ENCODE results near the gene GJA4. TPM values are rescaled to one million over a fixed set of nuclear protein-coding genes. Genes with fewer than 3 reads are reported as not detected.
"Not testable (repeated sequence)": the region's sequence is repeated elsewhere in the genome, so short reads cannot be mapped to it uniquely, and the experiment has no call there.

Gene GJA4
- total RNA-seq, 1 experiment from 2014 or later: not detected

DNA sequence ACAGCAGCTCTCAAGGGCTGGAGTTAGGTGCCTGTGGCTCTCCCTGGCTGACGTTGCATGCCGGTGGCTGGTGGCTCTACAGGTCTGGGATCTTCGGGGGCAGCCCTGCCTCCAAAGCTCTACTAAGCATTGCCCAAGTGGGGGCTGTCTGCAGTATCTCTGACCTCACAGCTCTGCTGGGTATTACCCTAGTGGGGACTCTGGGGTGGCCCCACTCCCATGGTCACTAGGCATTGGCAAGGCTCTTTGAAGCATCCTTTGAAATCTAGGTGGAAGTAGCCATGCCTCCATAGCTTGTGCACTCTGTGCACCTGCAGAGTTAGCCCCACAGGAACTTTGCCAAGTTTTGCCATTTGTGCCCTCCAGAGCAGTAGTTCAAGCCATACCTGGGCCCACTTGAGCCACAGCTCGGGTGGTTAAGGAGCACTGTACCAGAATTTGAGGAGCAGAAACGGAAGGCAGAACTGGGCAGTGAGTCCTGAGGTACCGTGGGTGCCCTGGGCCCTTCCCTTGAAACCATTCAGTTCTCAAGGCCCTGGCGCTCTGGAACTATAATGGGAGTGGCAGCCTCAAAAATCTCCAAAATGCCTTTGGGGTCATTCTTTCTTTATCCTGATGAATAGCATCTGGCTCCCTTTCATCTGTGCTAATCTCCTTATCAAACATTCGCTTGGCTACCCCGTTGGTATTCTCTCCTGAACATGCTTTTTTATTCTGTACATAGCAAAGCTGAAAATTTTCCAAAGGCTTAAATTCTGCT is 15.4 kb downstream of the GJA4 start:
- DNase-seq: peak in 1 of 2 experiments; percentile 24
- no peak overlapping the region for H3K4me3 ChIP-seq
- no peak overlapping the region for H3K4me2 ChIP-seq
- no peak overlapping the region for H2AFZ ChIP-seq
- POLR2A ChIA-PET (ENCODE audit: unreplicated experiment): no interaction called here
- H3K79me2 ChIP-seq (ENCODE audit: low read depth): no peaks in the 10 kb centered on the region
- H3K4me1 ChIP-seq (replicated peaks; ENCODE audit: insufficient read depth): no peaks in the 10 kb centered on the region
- H4K20me1 ChIP-seq (ENCODE audit: insufficient read depth): no peaks in the 10 kb centered on the region
- no peaks in the 10 kb centered on the region for H3K36me3 ChIP-seq (ENCODE audit: low read depth)
- H3K27ac ChIP-seq: no peak overlapping the region
- no TSS peak for BruUV-seq (replicated peaks)
- no peaks in the 10 kb centered on the region for H3K27me3 ChIP-seq (ENCODE audit: insufficient read depth, low read depth)
- no peaks in the 10 kb centered on the region for H3K9me3 ChIP-seq (ENCODE audit: insufficient read depth, low read depth)
- TF ChIP-seq EZH2 (IDR thresholded peaks at IDR 0.05; ENCODE audit: low read depth): no peak
- TF ChIP-seq, protein P1, sequence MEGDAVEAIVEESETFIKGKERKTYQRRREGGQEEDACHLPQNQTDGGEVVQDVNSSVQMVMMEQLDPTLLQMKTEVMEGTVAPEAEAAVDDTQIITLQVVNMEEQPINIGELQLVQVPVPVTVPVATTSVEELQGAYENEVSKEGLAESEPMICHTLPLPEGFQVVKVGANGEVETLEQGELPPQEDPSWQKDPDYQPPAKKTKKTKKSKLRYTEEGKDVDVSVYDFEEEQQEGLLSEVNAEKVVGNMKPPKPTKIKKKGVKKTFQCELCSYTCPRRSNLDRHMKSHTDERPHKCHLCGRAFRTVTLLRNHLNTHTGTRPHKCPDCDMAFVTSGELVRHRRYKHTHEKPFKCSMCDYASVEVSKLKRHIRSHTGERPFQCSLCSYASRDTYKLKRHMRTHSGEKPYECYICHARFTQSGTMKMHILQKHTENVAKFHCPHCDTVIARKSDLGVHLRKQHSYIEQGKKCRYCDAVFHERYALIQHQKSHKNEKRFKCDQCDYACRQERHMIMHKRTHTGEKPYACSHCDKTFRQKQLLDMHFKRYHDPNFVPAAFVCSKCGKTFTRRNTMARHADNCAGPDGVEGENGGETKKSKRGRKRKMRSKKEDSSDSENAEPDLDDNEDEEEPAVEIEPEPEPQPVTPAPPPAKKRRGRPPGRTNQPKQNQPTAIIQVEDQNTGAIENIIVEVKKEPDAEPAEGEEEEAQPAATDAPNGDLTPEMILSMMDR (conservative IDR thresholded peaks at IDR 0.05): no peak
- CTCF ChIA-PET: interaction anchor here (0.7 kb wide), 1 partner anchor 116 kb away, joined by 3 read pairs; no protein-coding TSS in a partner anchor
- no peaks in the 10 kb centered on the region for H3K9me2 ChIP-seq (ENCODE audit: insufficient read depth)
- H3F3A ChIP-seq (ENCODE audit: insufficient read depth, low read depth): no peaks in the 10 kb centered on the region
- intact Hi-C loops (cut with micrococcal nuclease; ENCODE audit: unreplicated experiment): loop anchor here (5.0 kb wide), 1 partner anchor 44 kb away; no protein-coding TSS in a partner anchor

DNA sequence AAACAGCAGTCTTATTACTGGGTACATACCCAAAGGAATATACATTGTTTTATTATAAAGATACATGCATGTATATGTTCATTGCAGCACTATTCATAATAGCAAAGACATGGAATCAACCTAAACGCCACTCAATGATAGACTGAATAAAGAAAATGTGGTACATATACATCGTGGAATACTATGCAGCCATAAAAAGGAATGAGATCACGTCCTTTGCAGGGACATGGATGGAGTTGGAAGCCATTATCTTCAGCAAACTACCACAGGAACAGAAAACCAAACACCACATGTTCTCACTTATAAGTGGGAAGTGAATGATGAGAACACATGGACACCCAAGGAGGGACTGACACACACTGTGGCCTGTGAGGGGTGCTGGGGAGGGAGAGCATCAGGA is 18.0 kb downstream of the GJA4 start:
- H3K9me3 ChIP-seq (ENCODE audit: insufficient read depth, low read depth); BruUV-seq (replicated peaks); H3K79me2 ChIP-seq (ENCODE audit: low read depth); DNase-seq; H3K4me1 ChIP-seq (replicated peaks; ENCODE audit: insufficient read depth); H4K20me1 ChIP-seq (ENCODE audit: insufficient read depth); H2AFZ ChIP-seq; POLR2A ChIA-PET (ENCODE audit: unreplicated experiment); H3K9me2 ChIP-seq (ENCODE audit: insufficient read depth); H3F3A ChIP-seq (ENCODE audit: insufficient read depth, low read depth); CTCF ChIA-PET; H3K27me3 ChIP-seq (ENCODE audit: insufficient read depth, low read depth); H3K4me3 ChIP-seq; intact Hi-C loops (cut with micrococcal nuclease; ENCODE audit: unreplicated experiment); H3K4me2 ChIP-seq; H3K36me3 ChIP-seq (ENCODE audit: low read depth); H3K27ac ChIP-seq: not testable (repeated sequence)

DNA sequence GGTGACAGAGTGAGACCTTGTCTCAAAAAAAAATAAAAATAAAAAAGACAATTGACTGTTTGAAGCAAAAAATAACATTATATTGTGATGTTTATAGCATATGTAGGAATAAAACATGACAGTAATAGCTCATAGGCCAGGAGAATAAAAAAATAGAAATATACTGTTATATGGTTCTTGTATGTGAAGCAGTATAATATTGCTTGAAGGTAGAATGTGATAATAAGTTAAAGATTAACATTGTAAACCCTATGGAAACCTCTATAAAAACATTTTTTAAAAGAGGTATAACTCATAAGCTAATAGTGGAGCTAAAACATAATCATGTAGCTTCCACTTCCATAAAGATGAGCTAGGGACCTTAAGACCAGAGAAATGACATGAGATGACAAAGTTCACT is 23.5 kb downstream of the GJA4 start:
- H3K27me3 ChIP-seq (ENCODE audit: insufficient read depth, low read depth): no peaks in the 10 kb centered on the region
- TF ChIP-seq EZH2 (IDR thresholded peaks at IDR 0.05; ENCODE audit: low read depth): no peak
- TF ChIP-seq, protein P1 (conservative IDR thresholded peaks at IDR 0.05): no peak

More for the DNA sequence above, 23.5 kb downstream of the GJA4 start:
- H3K9me3 ChIP-seq (ENCODE audit: insufficient read depth, low read depth): no peaks in the 10 kb centered on the region
- no peaks in the 10 kb centered on the region for H3K79me2 ChIP-seq (ENCODE audit: low read depth)
- no peaks in the 10 kb centered on the region for H4K20me1 ChIP-seq (ENCODE audit: insufficient read depth)
- H3K4me1 ChIP-seq (replicated peaks; ENCODE audit: insufficient read depth): no peaks in the 10 kb centered on the region
- ChIA-PET POLR2A (ENCODE audit: unreplicated experiment) (no interaction called here), CTCF (no interaction called here)
- no peak overlapping the region for H3K27ac ChIP-seq
- H3K4me2 ChIP-seq: no peak overlapping the region
- intact Hi-C loops (cut with micrococcal nuclease; ENCODE audit: unreplicated experiment): no loop called here
- H2AFZ ChIP-seq: no peak overlapping the region
- no peaks in the 10 kb centered on the region for H3K9me2 ChIP-seq (ENCODE audit: insufficient read depth)
- no TSS peak for BruUV-seq (replicated peaks)
- DNase-seq: no peak
- no peaks in the 10 kb centered on the region for H3K36me3 ChIP-seq (ENCODE audit: low read depth)
- no peaks in the 10 kb centered on the region for H3F3A ChIP-seq (ENCODE audit: insufficient read depth, low read depth)
- no peak overlapping the region for H3K4me3 ChIP-seq
